B cell (primary cell): Measurements from ENCODE around the gene HIGD2B.
"Not testable (repeated sequence)": the region's sequence is repeated elsewhere in the genome, so short reads cannot be mapped to it uniquely, and the experiment has no call there.

Source experiments
- CTCF ChIP-seq: fragments of 200-600 bp; IDR thresholded peaks from one replicate; pipeline ENCODE4 v1.8.0; 2022; ENCODE audit warnings: antibody characterized with exemption, mild to moderate bottlenecking
- EZH2 ChIP-seq: IDR thresholded peaks from 2 replicates; pipeline ENCODE4 v1.6.1; 2012; ENCODE audit warnings: borderline replicate concordance, low read depth, mild to moderate bottlenecking, moderate library complexity, low read length; ENCODE audit not compliant: insufficient read depth, poor library complexity, severe bottlenecking

GRCh38 chr15:72636519-72637282 is 49.3 kb downstream of the HIGD2B start:
- TF ChIP-seq CTCF, EZH2: not testable (repeated sequence)
